Activated CD4-positive, alpha-beta T cell treated with anti-CD3 and anti-CD28 coated beads, Interleukin-2, Interleukin-4, amounts not matched to agents 100 ng/mL and 50 ng/mL, durations not matched to agents 16 hours and 8 hours (primary cell): ENCODE measurements around the gene ERICH2.

Experiments
- DNase-seq: peaks from one replicate; pipeline ENCODE4 v3.0.0-alpha.2; 2020; ENCODE audit warnings: low spot score

The ERICH2 gene

GRCh38 chr2:170763232-170763631, 6.9 kb upstream of the ERICH2 start:
- no peak for DNase-seq

GRCh38 chr2:170764880-170765261, 5.3 kb upstream of the ERICH2 start:
- DNase-seq = no peak

GRCh38 chr2:170766693-170767092, 3.5 kb upstream of the ERICH2 start:
- no peak for DNase-seq

GRCh38 chr2:170770606-170771420, 635 bp downstream of the ERICH2 start:
- DNase-seq = peak; percentile 71

GRCh38 chr2:170771421-170771937, 1.3 kb downstream of the ERICH2 start:
- no peak for DNase-seq

GRCh38 chr2:170772295-170772694, 2.1 kb downstream of the ERICH2 start:
- no peak for DNase-seq

GRCh38 chr2:170774074-170774473, 3.9 kb downstream of the ERICH2 start:
- no peak for DNase-seq

- no peak for DNase-seq
Measured at GRCh38 chr2:170778900-170779299, 8.7 kb downstream of the ERICH2 start.

- DNase-seq = no peak
Measured at GRCh38 chr2:170779304-170779703, 9.1 kb downstream of the ERICH2 start.

GRCh38 chr2:170782673-170783072, 12.5 kb downstream of the ERICH2 start:
- DNase-seq = no peak

- no peak for DNase-seq
Measured at GRCh38 chr2:170783549-170783948, 13.4 kb downstream of the ERICH2 start.

- DNase-seq = no peak
Measured at GRCh38 chr2:170798996-170799395, 28.8 kb downstream of the ERICH2 start.

GRCh38 chr2:170806548-170806947, 36.4 kb downstream of the ERICH2 start:
- DNase-seq = no peak

- DNase-seq = peak; percentile 72
Measured at GRCh38 chr2:170812710-170813600, 42.8 kb downstream of the ERICH2 start.

GRCh38 chr2:170813611-170814532, 43.7 kb downstream of the ERICH2 start:
- DNase-seq = no peak

- no peak for DNase-seq
Measured at GRCh38 chr2:170814533-170815230, 44.5 kb downstream of the ERICH2 start.

- no peak for DNase-seq
Measured at GRCh38 chr2:170815311-170815710, 45.1 kb downstream of the ERICH2 start.

- peak; percentile 76 for DNase-seq
Measured at GRCh38 chr2:170815746-170816503, 45.7 kb downstream of the ERICH2 start.

GRCh38 chr2:170816504-170817092, 46.4 kb downstream of the ERICH2 start, which contains the start of gene GAD1:
TSS of gene GAD1 (plus strand) at chr2:170816887. CDS start at chr2:170818592, 1,705 bp downstream.
- peak; percentile 83 for DNase-seq
